ENCODE measurements around the gene AUTS2. TPM values are rescaled to one million over a fixed set of nuclear protein-coding genes. Genes with fewer than 3 reads are reported as not detected.

The AUTS2 gene
- total RNA-seq, 3 donors from 2014 or later: 31.2 to 67.6 (median 36.5) TPM

GRCh38 chr7:69600710-69601519 lies 2.6 kb downstream of the AUTS2 start:
- H3K36me3 ChIP-seq (ENCODE audit: low read depth): no peaks in the 10 kb centered on the region
- no peaks in the 10 kb centered on the region for H3K9me3 ChIP-seq
- peaks cover 20% of the 10 kb centered on the region for H3K4me1 ChIP-seq (ENCODE audit: low read depth)
- ATAC-seq: no peak
- intact Hi-C loops (cut with DNase I, micrococcal nuclease): no loop called here
- H3K4me3 ChIP-seq: no peak overlapping the region
- no peak for DNase-seq
- TF ChIP-seq CTCF (IDR thresholded peaks at IDR 0.05): no peak

- Histone ChIP-seq H3K9me3 (no peaks in the 10 kb centered on the region), H3K4me3 (no peak overlapping the region), H3K4me1 (ENCODE audit: low read depth) (peaks cover 15% of the 10 kb centered on the region), H3K36me3 (ENCODE audit: low read depth) (no peaks in the 10 kb centered on the region)
- DNase-seq (no peak), ATAC-seq (no peak)
- intact Hi-C loops (cut with DNase I, micrococcal nuclease): no loop called here
- no peak for TF ChIP-seq CTCF (IDR thresholded peaks at IDR 0.05)
Observed at GRCh38 chr7:69602522-69602921, 4.2 kb downstream of the AUTS2 start.

GRCh38 chr7:69603351-69603750 lies 5.1 kb downstream of the AUTS2 start:
- Histone ChIP-seq H3K4me3 (no peak overlapping the region), H3K9me3 (no peaks in the 10 kb centered on the region), H3K4me1 (ENCODE audit: low read depth) (peaks cover 13% of the 10 kb centered on the region), H3K36me3 (ENCODE audit: low read depth) (no peaks in the 10 kb centered on the region)
- no peak for TF ChIP-seq CTCF (IDR thresholded peaks at IDR 0.05)
- ATAC-seq: no peak
- intact Hi-C loops (cut with DNase I, micrococcal nuclease): no loop called here
- no peak for DNase-seq

GRCh38 chr7:69603937-69604494 lies 5.7 kb downstream of the AUTS2 start:
- ATAC-seq: no peak
- peaks cover 8% of the 10 kb centered on the region for H3K4me1 ChIP-seq (ENCODE audit: low read depth)

GRCh38 chr7:69605070-69605469 lies 6.8 kb downstream of the AUTS2 start:
- DNase-seq (no peak), ATAC-seq (no peak)
- Histone ChIP-seq H3K4me1 (ENCODE audit: low read depth) (peaks cover 1% of the 10 kb centered on the region), H3K9me3 (no peaks in the 10 kb centered on the region), H3K36me3 (ENCODE audit: low read depth) (no peaks in the 10 kb centered on the region), H3K4me3 (no peak overlapping the region)
- intact Hi-C loops (cut with DNase I, micrococcal nuclease): no loop called here
- TF ChIP-seq CTCF (IDR thresholded peaks at IDR 0.05): no peak

More at GRCh38 chr7:69603937-69604494, 5.7 kb downstream of the AUTS2 start:
- TF ChIP-seq CTCF (IDR thresholded peaks at IDR 0.05): no peak
- intact Hi-C loops (cut with DNase I, micrococcal nuclease): no loop called here
- Histone ChIP-seq H3K4me3 (no peak overlapping the region), H3K36me3 (ENCODE audit: low read depth) (no peaks in the 10 kb centered on the region), H3K9me3 (no peaks in the 10 kb centered on the region)
- no peak for DNase-seq
